Right atrium auricular region (tissue), 2 donors: ENCODE measurements around the gene ALPI. TPM values are rescaled to one million over a fixed set of nuclear protein-coding genes. Genes with fewer than 3 reads are reported as not detected.

Source experiments
- DNase-seq: peaks from one replicate; pipeline ENCODE4 v3.0.0-alpha.2; 2019; ENCODE audit warnings: low spot score
- H3K27ac ChIP-seq, 2 donors: fragments of 200-600 bp; sonication (generic); 1 replicate in 1 of 2; 2 replicates in 1 of 2; pipeline ENCODE4 v1.5.1; 2016 to 2019
- H3K27me3 ChIP-seq, 2 donors: fragments of 200-600 bp; sonication (generic); one replicate each; pipeline versions ENCODE4 v1.5.1 to v1.6.0; 2017 to 2019
- H3K36me3 ChIP-seq: fragments of 200-600 bp; sonication (generic); one replicate; pipeline ENCODE4 v1.5.1; 2016
- H3K4me1 ChIP-seq, 2 donors: fragments of 200-600 bp; sonication (generic); one replicate each; pipeline versions ENCODE4 v1.5.1 to v1.6.0; 2017 to 2019
- H3K4me3 ChIP-seq, 2 donors: fragments of 200-600 bp; sonication (generic); 1 replicate in 1 of 2; 2 replicates in 1 of 2; pipeline ENCODE4 v1.5.1; 2017 to 2019; ENCODE audit warnings: mild to moderate bottlenecking in 1 of 2, moderate library complexity in 1 of 2
- H3K9me3 ChIP-seq, 2 donors: fragments of 200-600 bp; sonication (generic); one replicate each; pipeline ENCODE4 v1.5.1; 2019
- total RNA-seq, 2 donors: library from RNA; depleted of rRNA; stranded (reverse); fragments of >200 nt; gene quantifications; one replicate each; pipeline ENCODE4 v1.1.0, GENCODE V29; 2016
- TF ChIP-seq, protein P1 (sequence below), 2 donors: fragments of 200-600 bp; sonication (generic); IDR thresholded peaks; one replicate each; pipeline ENCODE4 v1.5.1; 2019; ENCODE audit warnings: antibody characterized with exemption in 2 of 2

Gene ALPI
- total RNA-seq, 2 donors from 2014 or later: not detected

DNA sequence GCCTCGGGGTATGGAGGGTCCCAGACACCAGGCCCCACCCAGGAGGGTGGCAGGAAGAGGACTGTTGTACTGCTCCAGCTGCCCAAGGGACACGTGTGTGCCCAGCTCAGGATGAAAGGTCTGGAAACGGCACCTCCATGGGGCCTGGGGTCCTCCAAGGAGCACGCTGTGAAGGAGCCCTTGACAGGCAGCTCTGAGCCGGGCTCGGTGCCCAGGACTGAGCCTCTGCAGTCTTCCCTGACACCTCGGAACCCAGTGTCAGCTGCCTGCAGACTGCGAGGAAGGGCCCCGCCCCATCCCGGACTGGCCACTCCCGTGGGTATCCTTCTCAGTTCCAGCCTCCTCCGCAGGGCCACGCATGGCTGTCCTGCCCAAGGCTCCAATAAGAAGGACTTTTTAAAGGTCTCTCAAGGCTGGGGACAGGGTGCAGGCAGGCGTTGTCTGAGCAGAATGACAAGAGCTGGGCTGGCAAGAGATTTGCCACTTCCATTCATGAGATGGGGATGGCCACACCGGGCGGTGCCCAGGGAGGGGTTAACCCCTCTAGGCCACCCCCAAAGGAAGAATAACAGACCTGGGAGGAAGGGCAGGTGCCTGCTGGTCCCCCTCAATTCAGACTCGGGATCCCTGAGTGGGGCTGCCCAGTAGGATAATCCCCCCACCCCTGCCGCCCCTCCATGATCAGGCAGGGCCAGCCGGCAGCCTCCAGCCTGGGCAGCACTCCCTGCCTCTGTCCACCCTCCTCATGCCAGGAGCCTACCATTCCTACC, 22.8 kb downstream of the ALPI start:
- no peaks in the 10 kb centered on the region for H3K4me1 ChIP-seq
- no peaks in the 10 kb centered on the region for H3K27me3 ChIP-seq
- no peaks in the 10 kb centered on the region for H3K36me3 ChIP-seq
- H3K9me3 ChIP-seq: no peaks in the 10 kb centered on the region
- H3K4me3 ChIP-seq: no peak overlapping the region
- no peak for DNase-seq
- TF ChIP-seq, protein P1, sequence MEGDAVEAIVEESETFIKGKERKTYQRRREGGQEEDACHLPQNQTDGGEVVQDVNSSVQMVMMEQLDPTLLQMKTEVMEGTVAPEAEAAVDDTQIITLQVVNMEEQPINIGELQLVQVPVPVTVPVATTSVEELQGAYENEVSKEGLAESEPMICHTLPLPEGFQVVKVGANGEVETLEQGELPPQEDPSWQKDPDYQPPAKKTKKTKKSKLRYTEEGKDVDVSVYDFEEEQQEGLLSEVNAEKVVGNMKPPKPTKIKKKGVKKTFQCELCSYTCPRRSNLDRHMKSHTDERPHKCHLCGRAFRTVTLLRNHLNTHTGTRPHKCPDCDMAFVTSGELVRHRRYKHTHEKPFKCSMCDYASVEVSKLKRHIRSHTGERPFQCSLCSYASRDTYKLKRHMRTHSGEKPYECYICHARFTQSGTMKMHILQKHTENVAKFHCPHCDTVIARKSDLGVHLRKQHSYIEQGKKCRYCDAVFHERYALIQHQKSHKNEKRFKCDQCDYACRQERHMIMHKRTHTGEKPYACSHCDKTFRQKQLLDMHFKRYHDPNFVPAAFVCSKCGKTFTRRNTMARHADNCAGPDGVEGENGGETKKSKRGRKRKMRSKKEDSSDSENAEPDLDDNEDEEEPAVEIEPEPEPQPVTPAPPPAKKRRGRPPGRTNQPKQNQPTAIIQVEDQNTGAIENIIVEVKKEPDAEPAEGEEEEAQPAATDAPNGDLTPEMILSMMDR (IDR thresholded peaks at IDR 0.05): no peak
- H3K27ac ChIP-seq: no peak overlapping the region

DNA sequence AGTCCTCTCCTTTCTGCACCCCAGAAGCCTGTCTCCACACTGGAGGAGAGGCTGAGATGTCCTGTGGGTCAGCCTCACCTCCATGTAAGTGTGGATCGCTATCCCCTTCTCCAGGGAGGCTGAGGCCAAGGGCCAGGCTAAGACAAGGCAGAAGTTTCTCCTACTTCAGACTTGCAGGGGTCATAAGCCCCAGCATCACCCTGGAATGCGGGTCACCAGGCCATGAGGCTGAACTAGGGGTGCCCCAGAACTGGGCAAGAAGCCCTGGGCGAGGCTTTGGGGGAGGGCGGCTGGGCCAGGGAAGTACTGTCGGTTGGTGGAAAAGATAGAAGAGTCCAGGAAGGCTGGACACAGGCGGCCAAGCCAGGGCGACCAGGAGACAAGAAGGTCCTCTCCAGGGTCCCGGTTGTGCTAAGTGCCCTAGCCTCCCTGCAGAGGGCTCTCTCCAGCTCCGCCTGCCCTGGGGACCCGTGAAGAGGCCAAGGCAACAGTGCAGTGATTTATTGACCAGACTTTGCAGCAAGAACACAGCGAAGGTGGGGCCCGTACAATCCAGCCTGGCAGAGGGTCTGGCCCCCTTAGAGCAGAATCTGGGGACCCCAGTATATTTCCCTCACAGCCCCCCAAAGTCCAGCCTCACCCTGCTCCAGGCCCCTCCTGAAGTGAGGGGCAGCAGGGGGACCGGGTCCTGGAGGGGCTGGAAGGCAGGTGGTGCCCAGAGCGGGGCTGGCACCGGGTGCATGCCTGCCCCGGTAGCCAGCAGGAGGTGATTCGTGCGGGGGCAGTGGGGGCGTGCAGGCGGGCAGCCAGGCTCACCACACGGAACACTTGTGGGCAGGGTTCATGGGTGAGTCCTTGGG, 23.6 kb downstream of the ALPI start:
- H3K4me1 ChIP-seq: no peaks in the 10 kb centered on the region
- H3K36me3 ChIP-seq: no peaks in the 10 kb centered on the region
- no peak overlapping the region for H3K27ac ChIP-seq
- no peak overlapping the region for H3K4me3 ChIP-seq
- TF ChIP-seq, protein P1 (IDR thresholded peaks at IDR 0.05): no peak
- H3K27me3 ChIP-seq: no peaks in the 10 kb centered on the region
- no peaks in the 10 kb centered on the region for H3K9me3 ChIP-seq
- no peak for DNase-seq

DNA sequence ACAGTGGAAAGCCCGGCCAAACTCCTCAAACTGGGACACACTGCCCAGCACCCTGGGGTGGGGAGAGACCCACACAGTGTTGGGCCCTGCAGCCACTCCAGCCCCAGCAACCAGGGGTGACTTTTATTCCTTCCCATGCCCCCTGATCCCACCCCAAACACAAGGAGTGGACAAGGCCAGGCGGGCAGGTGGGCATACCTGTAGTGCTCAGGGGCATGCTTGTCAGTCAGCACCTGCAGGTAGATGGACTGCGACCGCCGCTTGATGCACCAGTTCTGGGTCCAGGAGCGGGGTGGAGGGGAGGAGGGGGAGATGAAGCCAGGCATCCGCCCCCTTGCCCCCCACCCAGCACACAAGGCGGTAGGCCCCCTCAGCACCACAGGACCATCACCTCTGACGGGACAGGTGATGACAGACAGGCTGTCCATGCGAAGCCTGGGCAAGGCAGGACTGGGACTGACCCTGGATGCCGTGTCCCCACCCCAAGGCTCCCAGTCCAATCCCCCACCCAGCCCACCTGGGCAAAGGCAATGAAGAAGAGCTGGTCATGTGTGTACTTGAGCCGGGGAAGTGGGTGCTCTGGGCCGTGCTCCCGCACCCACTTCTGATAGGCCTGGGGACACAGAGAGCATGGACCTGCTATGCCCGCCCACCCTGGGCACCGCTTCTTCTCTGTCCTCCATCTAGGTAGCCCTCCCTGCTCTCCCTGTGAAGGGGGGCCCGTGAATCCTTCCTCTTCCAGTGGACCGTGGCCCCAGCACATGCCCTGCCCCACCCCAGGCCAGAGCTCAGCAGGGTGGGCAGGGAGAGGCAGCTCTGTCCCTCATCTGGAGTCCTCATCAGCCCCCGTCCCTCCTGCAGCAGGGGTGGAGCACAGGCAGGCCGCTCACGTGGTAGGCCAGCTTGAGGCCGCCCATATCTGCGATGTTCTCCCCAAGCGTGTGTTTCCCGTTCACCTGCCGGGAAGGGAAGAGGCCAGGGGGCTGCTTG, 24.5 kb downstream of the ALPI start:
- no peak for DNase-seq
- Histone ChIP-seq H3K4me1 (peaks cover 0 to 3% of the 10 kb centered on the region in 2 donors), H3K9me3 (no peaks in the 10 kb centered on the region), H3K4me3 (no peak overlapping the region), H3K27ac (no peak overlapping the region), H3K27me3 (peaks cover 0 to under 1% of the 10 kb centered on the region in 2 donors), H3K36me3 (no peaks in the 10 kb centered on the region)
- TF ChIP-seq, protein P1 (IDR thresholded peaks at IDR 0.05): no peak

DNA sequence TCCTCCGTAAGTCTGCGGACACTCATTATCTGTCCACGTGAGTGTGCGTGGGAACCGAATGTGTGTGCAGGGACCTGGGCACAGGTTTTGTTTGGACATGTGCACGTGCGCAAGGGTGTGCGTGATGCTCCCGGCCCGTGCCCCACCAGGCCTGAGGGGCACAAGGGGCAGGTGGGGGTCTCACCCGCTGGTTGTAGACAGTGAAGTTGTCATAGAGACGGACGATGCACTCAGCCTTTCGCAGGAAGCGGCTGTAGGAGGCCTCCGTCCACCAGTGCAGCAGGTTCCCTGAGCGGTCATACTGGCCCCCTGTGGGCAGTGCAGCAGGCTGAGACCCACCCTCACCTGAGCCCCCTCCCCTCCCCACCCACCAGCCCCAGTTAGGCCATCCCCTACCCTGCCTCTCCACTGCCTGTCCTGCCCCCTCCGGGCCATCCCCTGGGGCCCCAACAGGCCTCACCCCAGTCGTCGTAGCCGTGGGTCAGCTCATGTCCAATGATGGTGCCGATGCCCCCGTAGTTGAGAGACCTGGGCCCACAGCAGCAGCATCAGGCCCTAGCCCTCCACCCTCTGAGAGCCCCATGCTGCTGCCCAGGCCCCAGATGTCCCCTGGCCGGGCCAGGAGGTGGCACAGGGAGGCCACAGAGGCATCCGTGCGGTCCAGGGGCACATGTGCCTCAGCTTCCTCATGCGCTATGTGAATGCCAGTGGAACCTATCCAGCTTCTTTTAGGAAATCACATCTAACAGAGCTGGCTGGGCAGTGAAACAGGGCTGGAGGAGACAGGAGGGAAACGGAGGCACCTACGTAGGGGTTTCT, 25.6 kb downstream of the ALPI start:
- DNase-seq: no peak
- no peak overlapping the region for H3K4me3 ChIP-seq
- TF ChIP-seq, protein P1 (IDR thresholded peaks at IDR 0.05): no peak
- H3K9me3 ChIP-seq: no peaks in the 10 kb centered on the region
- no peaks in the 10 kb centered on the region for H3K36me3 ChIP-seq
- H3K4me1 ChIP-seq: peaks cover 0 to 9% of the 10 kb centered on the region in 2 donors
- peaks cover 4 to 5% of the 10 kb centered on the region in 2 donors for H3K27me3 ChIP-seq
- H3K27ac ChIP-seq: no peak overlapping the region
